Measurements from ENCODE around the gene ABCC2.

The ABCC2 gene

DNA sequence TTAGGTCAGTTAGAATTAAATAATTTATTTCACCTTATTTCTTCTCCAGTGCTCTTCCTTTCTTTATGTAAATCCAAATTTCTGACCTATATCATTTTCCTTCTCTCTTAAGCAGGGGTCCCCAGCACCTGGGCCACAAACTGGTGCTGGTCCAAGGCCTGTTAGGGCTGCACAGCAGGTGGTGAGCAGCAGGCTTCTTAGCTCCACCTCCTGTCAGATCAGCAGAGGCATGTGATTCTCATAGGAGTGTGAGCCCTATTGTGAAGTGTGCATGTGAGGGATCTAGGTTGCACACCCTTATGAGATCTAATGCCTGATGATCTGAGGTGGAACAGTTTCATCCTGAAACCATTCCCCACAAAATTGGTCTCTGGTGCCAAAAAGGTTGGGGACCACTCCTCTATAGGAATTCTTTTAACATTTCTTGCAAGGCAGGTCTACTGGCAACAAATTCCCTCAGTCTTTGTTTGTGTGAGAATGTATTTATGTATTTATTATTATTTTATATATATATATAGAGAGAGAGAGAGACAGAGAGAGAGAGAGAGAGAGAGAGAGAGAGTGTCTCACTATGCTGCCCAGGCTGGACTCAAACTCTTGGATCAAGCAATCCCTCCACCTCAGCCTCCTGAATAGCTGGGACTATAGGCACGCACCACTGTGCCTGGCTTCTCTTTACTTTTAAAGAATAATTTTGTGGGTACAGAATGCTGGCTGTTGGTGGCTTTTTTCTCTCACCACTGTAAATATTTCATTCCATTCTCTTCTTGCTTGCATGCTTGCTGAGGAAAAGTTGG, 4.3 kb upstream of the ABCC2 start:
- DNase-seq: no peak

DNA sequence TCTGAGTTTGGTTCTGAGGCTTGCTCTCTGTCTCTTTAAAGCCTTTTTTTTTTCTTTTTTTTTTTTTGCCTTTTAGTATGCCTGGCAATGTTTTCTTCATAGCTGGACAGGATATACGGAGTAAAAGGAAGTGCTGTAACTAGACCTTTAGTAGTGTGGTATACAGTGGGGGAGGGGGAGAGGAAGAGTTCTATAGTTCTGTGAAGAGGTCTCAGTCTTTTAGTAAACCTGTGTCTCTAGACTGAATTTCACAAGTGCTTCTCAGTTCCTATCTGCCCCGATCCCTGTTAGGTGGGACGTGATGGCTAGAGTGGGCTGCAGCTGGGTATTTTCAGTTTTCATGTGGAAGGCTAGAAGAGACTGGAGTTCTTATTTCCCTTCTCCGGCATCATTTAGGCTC, 3.1 kb upstream of the ABCC2 start:
- peak; percentile 3 for DNase-seq

DNA sequence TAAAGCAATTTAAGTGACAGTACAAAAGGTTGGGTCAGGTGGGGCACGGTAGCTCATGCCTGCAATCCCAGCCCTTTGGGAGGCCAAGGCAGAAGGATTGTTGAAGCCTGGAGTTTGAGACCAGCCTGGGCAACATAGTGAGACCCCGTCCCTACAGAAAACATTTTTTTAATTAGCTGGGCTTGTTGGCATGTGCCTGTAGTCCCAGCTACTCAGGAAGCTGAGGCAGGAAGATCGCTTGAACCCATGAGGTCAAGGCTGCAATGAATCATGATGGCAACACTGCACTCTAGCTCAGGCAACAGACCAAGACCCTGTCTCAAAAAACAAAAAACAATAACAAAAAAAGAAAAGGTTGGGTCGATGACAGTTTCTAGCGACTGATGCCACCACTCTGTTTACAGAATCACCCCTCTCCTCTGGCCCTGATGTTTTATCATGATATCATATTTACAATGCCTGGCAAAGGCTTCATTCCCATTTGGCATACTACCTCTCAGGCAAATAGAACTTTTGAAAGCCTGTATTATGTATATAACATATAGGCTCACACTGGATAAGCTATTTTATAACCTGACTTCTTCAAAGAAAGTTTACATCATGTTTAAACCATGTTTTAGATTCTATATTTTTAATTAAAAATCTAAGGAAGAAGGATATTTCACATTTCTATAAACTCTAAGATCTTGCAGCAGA, 558 bp upstream of the ABCC2 start:
- no peak for DNase-seq

DNA sequence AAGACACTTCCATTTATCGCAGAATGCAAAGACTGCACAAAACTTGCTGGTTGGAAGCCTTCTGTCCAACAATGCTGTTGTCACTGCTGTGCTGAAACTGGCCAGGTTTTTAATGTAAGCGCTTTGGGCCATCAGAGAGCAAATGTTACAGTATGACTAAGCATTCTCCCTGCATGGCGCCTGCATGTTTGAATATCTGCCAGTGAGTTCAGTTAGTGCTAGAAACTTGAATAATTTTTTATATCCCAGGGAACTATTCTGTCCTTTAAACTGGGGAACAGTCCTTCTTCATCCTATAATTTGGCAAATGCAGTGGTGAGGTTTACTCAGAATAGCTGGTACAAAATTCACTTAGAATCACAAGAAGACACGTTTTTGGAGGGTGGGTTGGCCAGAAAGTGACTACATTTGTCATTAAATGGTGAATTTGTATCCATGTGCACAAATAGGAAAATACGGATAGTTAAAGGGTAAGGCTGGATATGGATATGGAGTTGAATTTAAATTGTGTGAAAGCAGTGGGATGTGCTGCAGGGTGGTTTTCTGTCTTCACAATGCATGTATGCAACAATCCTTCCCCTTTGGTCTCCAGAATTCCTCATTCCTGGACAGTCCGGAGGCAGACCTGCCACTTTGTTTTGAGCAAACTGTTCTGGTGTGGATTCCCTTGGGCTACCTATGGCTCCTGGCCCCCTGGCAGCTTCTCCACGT, 1.7 kb downstream of the ABCC2 start:
- DNase-seq: no peak

DNA sequence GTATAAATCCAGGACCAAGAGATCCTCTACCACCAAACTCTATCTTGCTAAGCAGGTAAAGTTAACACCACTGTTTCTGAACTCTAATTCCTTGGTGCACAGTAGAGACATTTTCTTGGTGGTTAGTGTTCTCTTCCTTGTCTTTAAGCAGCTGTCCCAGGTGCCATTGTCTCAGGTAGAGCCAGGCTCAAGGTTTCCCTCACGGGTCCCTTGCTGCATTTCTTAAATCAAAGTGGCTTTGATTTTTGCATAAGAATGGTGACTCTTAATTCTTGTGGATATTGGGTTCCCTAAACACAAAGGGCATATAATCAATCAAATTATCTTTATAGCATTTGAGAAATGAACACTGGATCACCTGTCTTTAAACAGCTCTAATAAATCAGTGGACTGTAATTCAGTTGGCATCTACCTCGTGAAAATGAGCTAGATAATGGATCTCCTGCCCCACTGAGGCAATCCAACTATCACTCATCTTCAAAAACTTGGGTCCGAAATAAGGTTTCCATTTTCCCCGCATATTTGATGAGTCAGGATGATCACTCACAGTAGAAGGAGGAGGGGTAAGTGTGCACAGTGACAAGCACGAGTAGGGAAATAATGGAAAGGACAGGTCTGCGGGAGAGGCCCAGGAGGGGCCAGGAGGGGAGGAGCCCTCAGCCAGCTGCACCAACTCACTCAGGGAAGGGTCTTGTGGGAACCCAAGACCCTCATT, 2.4 kb downstream of the ABCC2 start:
- no peak for DNase-seq

DNA sequence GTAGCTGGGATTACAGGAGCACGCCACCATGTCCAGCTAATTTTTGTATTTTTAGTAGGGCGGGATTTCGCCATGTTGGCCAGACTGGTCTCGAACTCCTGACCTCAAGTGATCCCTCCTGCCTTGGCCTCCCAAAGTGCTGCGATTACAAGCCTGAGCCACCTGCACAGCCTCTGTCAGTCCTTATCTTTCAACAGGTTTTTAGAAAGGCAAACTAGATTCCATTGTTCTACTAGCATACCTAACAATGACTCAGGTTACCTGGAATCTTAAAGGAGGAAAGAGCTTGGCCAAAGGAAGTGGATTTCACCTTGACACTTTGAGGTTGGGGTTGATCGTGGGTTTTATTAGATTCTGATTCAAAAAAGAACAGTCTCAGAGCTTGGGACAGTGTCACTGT, 3.2 kb downstream of the ABCC2 start:
- no peak for DNase-seq

DNA sequence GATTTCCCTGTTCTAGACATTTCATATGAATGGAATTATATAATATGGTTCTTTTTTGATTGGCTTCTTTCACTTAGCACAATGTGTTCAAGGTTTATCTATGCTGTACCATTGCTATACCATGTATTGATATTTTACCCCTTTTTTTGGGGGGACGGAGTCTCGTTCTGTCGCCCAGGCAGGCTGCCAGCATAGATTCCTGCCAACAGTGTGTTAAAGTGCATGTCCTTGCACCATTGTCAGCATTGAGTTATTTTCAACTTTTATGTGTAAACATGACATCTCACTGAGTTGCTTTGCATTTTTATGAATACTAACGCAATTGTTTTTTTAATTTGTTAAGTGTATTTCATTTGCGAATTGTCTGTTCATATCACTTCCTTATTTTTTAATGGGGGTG, 4.9 kb downstream of the ABCC2 start:
- DNase-seq: no peak

DNA sequence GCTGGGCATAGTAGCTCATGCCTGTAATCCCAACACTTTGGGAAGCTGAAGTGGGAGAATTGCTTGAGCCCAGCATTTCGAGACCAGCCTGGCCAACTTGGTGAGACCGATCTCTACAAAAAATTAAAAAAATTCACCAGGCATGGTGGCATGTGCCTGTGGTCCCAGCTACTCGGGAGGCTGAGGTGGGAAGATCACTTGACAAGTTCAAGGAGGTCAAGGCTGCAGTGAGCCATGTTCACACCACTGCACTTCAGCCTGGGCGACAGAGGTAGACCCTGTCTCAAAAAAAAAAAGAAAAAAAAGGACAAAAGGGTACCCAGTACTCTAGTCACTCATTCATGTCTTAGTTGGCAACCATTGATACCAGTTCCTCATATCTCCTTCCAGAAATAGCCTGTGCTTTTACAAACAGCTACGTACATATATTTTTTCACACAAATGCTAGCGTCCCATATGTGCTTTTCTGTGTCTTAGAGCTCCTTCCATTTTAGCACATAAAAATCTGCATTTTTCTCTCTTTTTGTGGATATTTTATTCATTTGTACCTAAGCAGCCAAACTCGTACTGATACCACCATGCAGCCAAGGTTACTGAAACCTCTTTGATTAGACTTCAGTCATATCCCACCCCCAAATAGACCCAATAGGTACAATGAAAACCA, 5.5 kb downstream of the ABCC2 start:
- no peak for DNase-seq

DNA sequence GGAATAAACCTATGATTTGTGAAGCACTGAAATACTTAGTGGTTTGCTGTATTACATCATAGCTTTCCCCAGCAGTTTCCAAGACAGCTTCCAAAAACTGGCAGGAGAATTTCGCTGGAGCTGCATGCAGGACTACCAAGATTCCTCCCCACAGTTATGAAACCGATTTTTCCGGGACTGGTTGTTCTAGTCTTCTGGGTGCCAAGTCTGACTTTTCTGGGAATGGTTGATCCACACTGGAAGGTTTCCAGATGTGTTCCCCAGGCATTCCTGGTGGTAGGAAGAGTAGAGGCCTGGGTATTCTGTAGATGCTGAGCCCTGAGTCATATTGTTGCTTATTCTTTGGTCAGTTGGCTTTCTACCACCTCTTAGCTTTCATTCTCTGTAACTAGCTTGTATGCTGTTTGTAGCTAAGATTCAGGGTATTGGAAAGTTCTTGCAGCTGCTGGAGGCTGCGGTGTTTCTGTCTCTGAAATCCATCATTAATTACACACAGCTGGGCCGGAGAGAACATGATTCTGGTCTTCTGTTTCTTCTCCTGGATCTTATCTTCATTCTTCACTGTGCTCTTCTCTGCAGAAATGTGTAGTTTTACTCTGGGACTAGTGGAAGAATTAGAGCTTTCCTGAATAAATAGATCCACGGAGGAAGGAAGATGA, 6.3 kb downstream of the ABCC2 start:
- no peak for DNase-seq

DNA sequence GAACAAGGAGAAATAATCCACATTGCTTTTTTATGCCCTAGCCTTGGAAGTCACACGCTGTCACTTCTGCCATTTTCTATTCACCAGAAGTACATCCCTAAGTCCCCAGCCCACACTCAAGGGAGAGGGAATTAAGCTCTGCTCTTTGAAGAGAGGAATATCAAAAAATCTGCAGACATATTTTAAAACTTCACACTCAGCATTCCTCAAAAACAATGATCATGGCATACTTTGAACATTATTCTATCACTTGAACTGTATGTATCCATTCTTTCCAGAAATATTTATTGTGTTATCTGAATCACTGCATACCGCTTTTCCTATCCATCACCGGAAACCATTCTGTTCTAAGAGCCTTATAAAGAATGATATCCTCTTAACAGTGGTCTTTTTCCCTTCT, 9.4 kb downstream of the ABCC2 start:
- DNase-seq: no peak

DNA sequence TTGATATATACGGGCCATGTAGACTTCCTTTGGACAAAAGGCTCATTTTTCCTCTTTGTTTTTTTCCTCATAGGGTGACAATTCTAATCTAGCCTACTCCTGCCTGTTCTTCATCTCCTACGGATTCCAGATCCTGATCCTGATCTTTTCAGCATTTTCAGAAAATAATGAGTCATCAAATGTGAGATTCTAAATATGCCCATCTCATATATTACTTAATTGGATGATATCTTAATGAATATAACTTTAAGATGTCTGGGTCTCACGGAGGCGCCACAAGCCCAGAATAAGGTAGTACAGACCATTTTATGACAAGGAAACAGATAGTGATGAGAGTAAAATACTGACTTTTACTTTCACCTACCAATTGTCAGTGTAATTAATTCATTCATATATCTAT, 11.4 kb downstream of the ABCC2 start:
- no peak for DNase-seq

DNA sequence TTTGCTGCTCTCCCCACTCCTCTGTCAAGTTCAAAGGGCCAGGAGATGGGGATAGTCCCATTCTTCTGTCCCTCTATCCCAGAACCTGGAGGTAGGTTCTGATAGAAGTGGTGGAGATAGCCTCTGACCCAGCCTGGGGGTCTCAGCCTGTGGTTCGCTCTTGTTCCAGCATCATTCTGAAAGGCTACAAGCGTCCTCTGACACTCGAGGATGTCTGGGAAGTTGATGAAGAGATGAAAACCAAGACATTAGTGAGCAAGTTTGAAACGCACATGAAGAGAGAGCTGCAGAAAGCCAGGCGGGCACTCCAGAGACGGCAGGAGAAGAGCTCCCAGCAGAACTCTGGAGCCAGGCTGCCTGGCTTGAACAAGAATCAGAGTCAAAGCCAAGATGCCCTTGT, 14.5 kb downstream of the ABCC2 start:
- no peak for DNase-seq

DNA sequence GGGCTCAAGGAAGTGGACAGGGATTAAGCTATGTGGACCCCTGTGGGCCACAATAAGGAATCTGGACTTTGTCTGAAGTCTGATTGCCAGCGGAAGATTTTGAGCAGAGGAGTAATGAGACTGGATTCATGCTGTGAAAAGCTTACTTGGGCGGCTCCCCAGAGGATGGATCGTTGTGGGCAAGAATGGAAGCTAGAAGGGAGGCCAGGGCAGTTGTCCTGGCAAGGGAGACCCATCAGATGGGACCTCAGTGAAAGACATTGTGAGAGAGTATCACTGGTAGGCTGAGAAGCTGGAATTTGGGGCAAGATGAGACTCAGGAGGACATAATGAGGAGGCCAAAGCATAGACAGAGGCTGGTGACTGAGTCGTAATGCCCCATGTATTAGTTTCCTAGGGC, 15.6 kb downstream of the ABCC2 start:
- no peak for DNase-seq

DNA sequence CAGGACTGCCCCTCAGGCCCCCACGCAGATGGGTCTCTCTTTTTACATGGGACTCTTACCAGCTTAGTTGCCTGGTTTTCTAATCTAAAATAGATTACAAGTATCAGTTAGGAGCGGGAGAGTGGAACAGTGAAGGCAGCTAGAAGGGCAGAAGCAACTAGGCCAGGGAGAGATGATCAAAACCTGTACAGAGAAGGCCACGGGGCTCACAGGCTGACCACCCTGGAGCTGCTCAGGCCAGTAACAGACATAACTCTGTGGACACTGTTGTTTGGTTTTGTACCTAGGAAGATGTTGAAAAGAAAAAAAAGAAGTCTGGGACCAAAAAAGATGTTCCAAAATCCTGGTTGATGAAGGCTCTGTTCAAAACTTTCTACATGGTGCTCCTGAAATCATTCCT, 16.5 kb downstream of the ABCC2 start:
- no peak for DNase-seq

DNA sequence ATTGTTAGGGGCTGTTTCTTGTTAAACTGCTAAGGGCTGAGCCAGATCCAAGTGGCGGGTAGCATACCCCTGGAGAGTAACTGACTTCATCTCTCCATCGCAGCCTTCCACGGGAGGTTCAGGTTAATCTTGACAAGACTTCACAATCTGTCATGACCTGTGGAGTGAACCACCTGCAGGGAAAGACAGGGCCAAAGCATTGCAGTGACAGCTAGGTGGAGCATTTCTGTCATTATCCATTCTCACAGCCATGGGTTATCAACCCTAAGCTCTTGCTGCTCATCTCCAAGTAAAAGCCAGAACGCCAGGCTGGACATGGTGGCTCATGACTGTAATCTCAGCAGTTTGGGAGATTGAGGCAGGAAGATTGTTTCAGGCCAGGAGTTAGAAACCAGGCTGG, 17.2 kb downstream of the ABCC2 start:
- no peak for DNase-seq

DNA sequence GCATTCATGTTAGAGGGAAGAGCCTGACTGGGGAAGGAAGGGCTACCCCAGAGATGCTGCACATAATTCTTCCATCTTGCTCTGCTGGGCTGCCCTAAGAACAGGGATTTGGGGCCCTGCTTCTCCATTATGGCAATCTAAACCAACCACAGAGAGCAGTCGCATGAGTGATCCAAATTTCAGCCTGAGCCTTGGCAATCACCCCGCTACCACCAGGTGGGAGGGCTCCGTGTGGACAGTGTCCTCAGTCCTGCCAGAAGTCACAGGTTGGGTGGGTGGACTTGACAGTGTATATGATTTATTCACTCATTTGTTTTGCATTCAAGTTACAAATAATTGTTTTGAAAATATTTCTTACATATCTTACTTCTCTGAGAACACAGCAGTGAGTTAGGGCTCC, 22.0 kb downstream of the ABCC2 start:
- no peak for DNase-seq

DNA sequence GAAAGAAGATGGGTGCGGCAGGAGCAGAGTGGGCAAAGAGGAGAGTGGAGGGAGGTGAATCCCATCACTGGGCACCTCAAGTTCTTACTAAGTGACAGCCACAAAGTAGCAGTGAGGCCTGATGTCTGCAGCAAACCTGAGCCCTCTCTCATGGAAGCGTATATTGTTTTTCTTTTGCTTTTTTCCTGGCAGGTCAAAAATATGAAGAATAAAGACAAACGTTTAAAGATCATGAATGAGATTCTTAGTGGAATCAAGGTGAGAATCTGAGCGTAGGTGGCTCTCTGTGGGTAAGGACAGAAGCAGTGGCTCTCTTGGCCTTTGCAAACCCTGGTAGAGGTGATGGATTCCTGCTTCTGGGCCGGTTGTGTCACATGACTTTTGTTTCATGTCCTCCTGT, 22.8 kb downstream of the ABCC2 start:
- no peak for DNase-seq

DNA sequence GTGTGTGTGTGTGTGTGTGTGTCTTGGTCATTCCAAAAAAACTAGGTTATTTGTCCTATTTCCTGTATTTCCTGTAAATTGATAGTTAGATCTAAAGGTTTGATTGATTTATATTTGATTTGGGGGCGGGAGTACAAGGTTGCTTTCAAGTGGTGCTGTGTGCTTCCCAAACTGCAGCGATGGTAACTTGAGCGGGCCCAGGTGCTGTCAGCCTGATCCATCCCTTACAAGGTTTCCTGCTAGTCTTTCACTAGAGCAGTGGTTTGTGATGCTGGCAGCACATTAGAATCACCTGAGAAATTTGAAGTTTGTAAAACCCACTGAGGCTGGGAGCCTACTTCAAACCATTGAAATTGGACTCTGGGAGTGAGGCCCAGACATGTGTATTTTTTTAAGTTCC, 23.7 kb downstream of the ABCC2 start:
- no peak for DNase-seq

DNA sequence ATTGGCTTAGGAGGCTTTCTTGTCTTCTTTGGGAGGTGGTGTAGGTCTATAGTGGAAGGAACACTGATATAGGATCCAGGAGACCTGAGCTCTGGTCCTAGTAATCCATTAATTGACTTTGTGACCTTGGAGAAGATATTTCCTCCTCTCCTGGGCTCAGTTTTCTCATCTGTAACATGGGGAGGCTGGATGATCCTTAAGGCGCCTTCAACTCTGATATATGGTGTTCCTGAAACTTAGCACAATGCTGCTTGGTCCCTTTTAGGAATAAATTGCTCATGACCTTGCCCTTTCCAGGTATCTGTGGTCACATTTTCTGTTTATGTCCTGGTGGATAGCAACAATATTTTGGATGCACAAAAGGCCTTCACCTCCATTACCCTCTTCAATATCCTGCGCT, 25.3 kb downstream of the ABCC2 start:
- DNase-seq: no peak

DNA sequence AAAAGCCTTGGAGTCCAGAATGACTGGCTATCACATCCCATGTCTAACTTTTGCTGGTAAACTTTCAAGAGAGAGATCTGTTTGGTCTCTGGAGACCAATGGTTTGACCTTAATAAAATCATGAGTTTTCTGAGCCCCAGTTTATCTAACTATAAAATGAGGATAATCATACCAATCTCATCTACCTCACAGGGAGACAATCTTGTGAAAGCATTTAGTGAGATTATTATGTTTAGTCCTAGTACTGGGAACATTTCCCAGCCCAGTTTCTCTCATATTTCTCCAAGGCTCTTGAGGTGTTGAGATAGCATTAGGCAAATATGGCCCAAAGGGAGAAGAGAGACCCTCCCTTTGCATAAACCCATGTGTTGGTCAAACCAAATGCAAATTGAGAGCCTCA, 25.8 kb downstream of the ABCC2 start:
- no peak for DNase-seq

DNA sequence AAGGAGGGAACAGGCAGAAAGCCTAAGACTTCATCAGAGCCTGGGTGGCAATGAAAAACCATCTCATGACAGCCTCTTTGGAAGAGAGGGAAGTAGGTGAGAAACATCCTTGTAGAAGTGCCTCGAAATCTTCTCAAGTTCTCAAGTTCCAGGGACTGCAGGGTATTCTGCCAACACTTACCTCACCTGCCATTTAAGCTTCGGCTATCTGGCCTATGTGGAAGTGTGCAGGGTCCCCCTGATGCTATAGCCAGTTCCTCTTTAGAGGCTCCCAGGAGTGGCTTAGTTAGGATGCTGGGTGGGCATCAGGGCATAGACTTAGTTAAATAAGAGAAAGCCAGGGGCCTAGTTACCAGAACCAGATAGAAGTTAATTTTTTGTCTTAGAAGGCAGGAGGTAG, 27.0 kb downstream of the ABCC2 start:
- DNase-seq: no peak

DNA sequence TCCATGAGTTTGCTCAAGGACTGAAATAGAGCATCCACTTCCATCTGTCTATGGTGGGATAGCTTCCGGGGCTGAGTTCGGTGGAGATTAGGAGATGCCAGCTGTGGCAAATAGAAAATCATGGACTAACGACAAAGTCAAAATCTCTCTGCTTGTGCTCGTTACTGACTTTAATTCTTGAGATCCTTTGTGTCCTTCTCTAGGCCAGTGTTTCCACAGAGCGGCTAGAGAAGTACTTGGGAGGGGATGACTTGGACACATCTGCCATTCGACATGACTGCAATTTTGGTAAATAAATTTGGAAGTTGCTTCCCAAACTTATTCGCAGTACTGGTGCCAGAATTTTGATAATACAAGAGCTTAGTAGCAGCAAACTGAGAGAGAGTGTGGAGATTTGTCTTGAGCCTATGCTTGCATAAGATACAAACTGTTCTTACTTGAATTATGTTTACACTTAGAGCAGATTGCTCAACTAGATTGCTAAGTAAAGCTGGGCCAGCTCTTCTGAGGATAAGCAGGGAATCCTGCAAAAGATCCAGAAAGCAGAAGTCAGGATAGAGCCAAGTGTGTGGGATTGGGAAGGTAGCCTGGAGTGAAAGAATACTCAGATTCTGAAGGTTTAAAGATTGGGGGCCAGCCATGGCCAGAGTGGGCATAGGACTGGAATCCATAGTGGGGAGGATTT, 27.6 kb downstream of the ABCC2 start:
- no peak for DNase-seq
